ENCODE measurements around the gene CWF19L1. TPM values are rescaled to one million over a fixed set of nuclear protein-coding genes. Genes with fewer than 3 reads are reported as not detected.
A peak's percentile ranks its signal among the peaks of the same experiment; 100 is the strongest.

The CWF19L1 gene
- total and polyA plus RNA-seq, 2 of the 13 experiments (the other 11 are each of a cell fraction or from before 2014, with no cell fraction given), result 13.6 to 42.1 TPM

- TF ChIP-seq FOXO1 (CRISPR knock-in tag; IDR thresholded peaks at IDR 0.05) (no peak), ARHGAP35 (CRISPR knock-in tag; IDR thresholded peaks at IDR 0.05; ENCODE audit: borderline replicate concordance) (no peak), KLF16 (CRISPR knock-in tag; IDR thresholded peaks at IDR 0.05) (peak in 1 of 2 experiments; percentile 82; a peak in 1 of 4 replicates), ZNF253 (CRISPR knock-in tag; IDR thresholded peaks at IDR 0.05; ENCODE audit: borderline replicate concordance) (no peak), ZNF580 (CRISPR knock-in tag; IDR thresholded peaks at IDR 0.05; ENCODE audit: borderline replicate concordance, low read depth) (peak; percentile 71; the same call in 1 of the 2 replicates), RCOR2 (CRISPR knock-in tag; IDR thresholded peaks at IDR 0.05) (no peak), MIER3 (CRISPR knock-in tag; IDR thresholded peaks at IDR 0.05; ENCODE audit: borderline replicate concordance) (peak; percentile 50; the same call in 1 of the 2 replicates), ZNF83 (CRISPR knock-in tag; IDR thresholded peaks at IDR 0.05; ENCODE audit: borderline replicate concordance) (no peak), ZNF879 (CRISPR knock-in tag; IDR thresholded peaks at IDR 0.05) (no peak), RFX5 (IDR thresholded peaks at IDR 0.05; ENCODE audit: low read depth, low read length) (no peak), LCORL (IDR thresholded peaks at IDR 0.05) (peak; percentile 57; the same call in 1 of the 2 replicates), LCORL (CRISPR knock-in tag; IDR thresholded peaks at IDR 0.05) (no peak), RFXANK (CRISPR knock-in tag; IDR thresholded peaks at IDR 0.05) (no peak), ZNF12 (CRISPR knock-in tag; IDR thresholded peaks at IDR 0.05) (0 out of 2 replicates have a peak, but pooled peaks have one; percentile 24), ELF4 (CRISPR knock-in tag; IDR thresholded peaks at IDR 0.05; ENCODE audit: borderline replicate concordance) (no peak), HNRNPLL (IDR thresholded peaks at IDR 0.05; ENCODE audit: low read depth, low read length, poor library complexity, severe bottlenecking) (no peak), ZNF558 (CRISPR knock-in tag; IDR thresholded peaks at IDR 0.05; ENCODE audit: borderline replicate concordance) (no peak), ZNF713 (CRISPR knock-in tag; IDR thresholded peaks at IDR 0.05) (no peak), ZNF619 (CRISPR knock-in tag; IDR thresholded peaks at IDR 0.05) (peak; percentile 65; the same call in 1 of the 2 replicates), ZNF616 (CRISPR knock-in tag; IDR thresholded peaks at IDR 0.05; ENCODE audit: low read depth) (no peak), CHD4 (IDR thresholded peaks at IDR 0.05; ENCODE audit: borderline replicate concordance, low read length) (no peak), ZBTB46 (CRISPR knock-in tag; IDR thresholded peaks at IDR 0.05; ENCODE audit: borderline replicate concordance) (no peak), PLSCR1 (CRISPR knock-in tag; IDR thresholded peaks at IDR 0.05; ENCODE audit: borderline replicate concordance) (no peak), NFRKB (IDR thresholded peaks at IDR 0.05) (no peak), ZBTB25 (CRISPR knock-in tag; IDR thresholded peaks at IDR 0.05) (peak; percentile 20; the same call in 1 of the 2 replicates), ZNF350 (CRISPR knock-in tag; IDR thresholded peaks at IDR 0.05; ENCODE audit: borderline replicate concordance, low read depth) (peak; percentile 76; the same call in 1 of the 2 replicates), KDM6A (CRISPR knock-in tag; IDR thresholded peaks at IDR 0.05; ENCODE audit: low read depth) (no peak)
Observed at GRCh38 chr10:100267239-100268104, at the start of gene CWF19L1 (continued).

Measured in HepG2 (cell line).